Heart right ventricle (tissue), 16 donors: ENCODE results near the gene SLC38A9. TPM values are rescaled to one million over a fixed set of nuclear protein-coding genes. Genes with fewer than 3 reads are reported as not detected.

ENCODE experiments used
- ATAC-seq, 8 donors: fragments of 200-7000 bp; cut with Tn5 transposase; one replicate each; pipeline ENCODE4 v1.9.1; 2020; ENCODE audit warnings: mild to moderate bottlenecking in 8 of 8, moderate library complexity in 8 of 8, moderate number of reproducible peaks in 1 of 8
- DNase-seq, 2 donors: peaks; one replicate each; pipeline ENCODE4 v3.0.0-alpha.2; 2020
- H3K27ac ChIP-seq, 10 donors: fragments of 200-600 bp; sonication (generic) in 2 of 10; one replicate each; pipeline versions ENCODE4 v1.5.0 to v1.8.0; 2020 to 2022; ENCODE audit warnings: mild to moderate bottlenecking in 3 of 10
- H3K27me3 ChIP-seq, 7 donors: fragments of 200-600 bp; one replicate each; pipeline ENCODE4 v1.8.0; 2021 to 2022; ENCODE audit warnings: mild to moderate bottlenecking in 2 of 7
- H3K36me3 ChIP-seq, 9 donors: fragments of 200-600 bp; sonication (generic) in 1 of 9; one replicate each; pipeline versions ENCODE4 v1.5.0 to v1.8.0; 2020 to 2022; ENCODE audit warnings: mild to moderate bottlenecking in 2 of 9
- H3K4me1 ChIP-seq, 9 donors: fragments of 200-600 bp; sonication (generic) in 1 of 9; one replicate each; pipeline versions ENCODE4 v1.5.0 to v1.8.0; 2020 to 2022; ENCODE audit warnings: mild to moderate bottlenecking in 4 of 9
- H3K4me3 ChIP-seq, 10 donors: fragments of 200-600 bp; sonication (generic) in 2 of 10; one replicate each; pipeline versions ENCODE4 v1.5.0 to v1.8.0; 2020 to 2022; ENCODE audit warnings: mild to moderate bottlenecking in 7 of 10, moderate library complexity in 2 of 10
- H3K9me3 ChIP-seq, 11 donors: fragments of 200-600 bp in 10 of 11; sonication (generic) in 2 of 11; one replicate each; pipeline versions ENCODE4 v1.5.0 to v1.8.0; 2013 to 2022; ENCODE audit warnings: mild to moderate bottlenecking in 2 of 11, control low read depth in 1 of 11, moderate library complexity in 1 of 11
- CTCF ChIP-seq, 9 donors: fragments of 200-600 bp; sonication (generic) in 2 of 9; IDR thresholded peaks; one replicate each; pipeline versions ENCODE4 v1.5.0 to v1.8.0; 2021 to 2022; ENCODE audit warnings: antibody characterized with exemption in 9 of 9, mild to moderate bottlenecking in 5 of 9, moderate library complexity in 1 of 9
- WGBS, 2 donors: extraction: QIAGEN DNeasy Blood & Tissue Kit; methylation state at CpG; one replicate each; pipeline ENCODE4 v1.1.7; 2013; ENCODE audit warnings: inconsistent platforms in 1 of 2; 5-methylcytosine and 5-hydroxymethylcytosine counted together
- intact Hi-C, 10 donors: fragments of 100-400 bp; cut with DNase I; formaldehyde crosslinking; loops; one replicate each; pipeline versions ENCODE4 v1.11.1 to v1.14.2; 2022
- polyA plus RNA-seq, 2 donors: library from polyadenylated mRNA; stranded (reverse); fragments of 200-250 nt; gene quantifications; one replicate each; pipeline ENCODE4 v1.2.3, GENCODE V29; 2013
- total RNA-seq, 10 donors: library from RNA; stranded (reverse); fragmentation: NEBNext Ultra II Directional in 3 of 10; extraction: Animal tissue kit (Norgen Biotek cat#: 25700) in 3 of 10; gene quantifications; one replicate each; pipeline versions ENCODE4 v1.2.1 to v1.2.4, GENCODE V29; 2021 to 2023
- donor health status: Arrhythmogenic right ventricular cardiomyopathy.
- donor health status: ischemic (EF 13 %, LVEDD 7.1; RV severe dilation, severe dysfunction).
- donor health status: healthy with polysubstance abuse.
- donor health status: DM: no; HTN: yes; CAD: no.
- donor health status: DM: no; HTN: no; CAD: no.
- donor health status: ischemic (EF 25% LVEDD 6.9; RV normal size, moderate dysfunction).
- donor health status: ischemic (EF 25% LVEDD 5.7; RV mildly dilated, moderate dysfunction).
- donor health status: healthy.
- donor health status: DM: yes; HTN: yes; CAD: no.
- donor health status: Ischemic cardiomyopathy.
- donor health status: ischemic (EF 35%, LVEDD 5.7; RV mildly dilated, moderate dysfunction).
- donor health status: nonischemic (EF 11% LVEDD 7.7; RV severe dilation, severe dysfunction).
- donor health status: DM: yes; HTN: yes; CAD: no.
- donor health status: PGD.
- donor health status: ischemic (EF 29% LVEDD 5.4; RV normal size, mild dysfunction).
- donor health status: nonischemic (EF 23%, LVEDD 6.1; RV moderate dilation, normal function).

The SLC38A9 gene
- total and polyA plus RNA-seq, 12 donors, result 3.6 to 9.7 (median 6.8) TPM

DNA sequence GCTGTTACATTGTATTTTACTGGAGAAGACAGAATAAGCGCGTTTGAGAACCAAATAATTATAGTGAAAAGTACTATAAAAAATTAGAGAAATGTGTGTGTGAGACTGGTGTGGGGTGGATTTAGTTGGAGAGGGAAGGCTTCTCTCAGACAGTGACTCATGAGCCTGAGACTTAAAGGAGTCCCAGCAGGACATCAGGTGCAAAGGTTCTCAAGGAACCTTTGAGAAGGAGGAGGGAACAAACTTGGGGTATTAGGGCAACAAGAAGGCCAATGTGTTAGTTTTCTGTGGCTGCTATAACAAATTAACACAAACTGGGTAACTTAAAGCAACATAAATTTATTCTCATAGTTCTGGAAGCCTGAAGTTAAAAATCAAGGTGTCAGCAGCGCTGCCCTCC, 30.7 kb upstream of the SLC38A9 start:
- ATAC-seq, result no peak
- Histone ChIP-seq H3K4me3 (no peak overlapping the region), H3K9me3 (no peaks in the 10 kb centered on the region), H3K36me3 (no peaks in the 10 kb centered on the region), H3K27ac (no peak overlapping the region), H3K4me1 (no peaks in the 10 kb centered on the region), H3K27me3 (no peaks in the 10 kb centered on the region)
- WGBS, 2 donors, result 95 to 98% methylated on average over 3 of the region's 3 CpGs
- TF ChIP-seq CTCF (IDR thresholded peaks at IDR 0.05), result no peak
- no peak for DNase-seq
- intact Hi-C loops, result no loop called here

DNA sequence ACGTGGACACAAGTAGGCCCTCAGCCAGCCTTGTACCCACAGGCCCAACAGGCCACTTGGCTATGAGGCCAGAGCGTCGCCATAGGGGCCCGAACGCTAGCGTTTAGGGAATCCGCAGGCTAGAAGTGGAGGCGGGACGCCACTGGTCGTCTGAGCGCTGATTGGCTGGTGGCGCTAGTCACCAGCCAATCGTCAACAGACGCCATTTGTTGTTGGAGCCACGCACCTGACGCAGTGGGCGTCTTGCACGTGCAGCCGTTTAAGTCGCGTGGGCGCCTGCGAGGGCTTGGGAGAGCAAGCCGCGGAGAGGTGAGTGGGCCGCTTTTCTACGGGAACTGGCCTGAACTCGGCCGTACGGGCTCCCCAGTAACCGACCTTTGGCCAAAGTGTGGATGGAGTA, 25.7 kb upstream of the SLC38A9 start, which contains the start of gene DDX4:
Gene DDX4, plus strand, starts transcription at position 269 of the 400 bp plus-strand sequence. CDS start 903 bp downstream, outside the sequence.
- no peak for DNase-seq

DNA sequence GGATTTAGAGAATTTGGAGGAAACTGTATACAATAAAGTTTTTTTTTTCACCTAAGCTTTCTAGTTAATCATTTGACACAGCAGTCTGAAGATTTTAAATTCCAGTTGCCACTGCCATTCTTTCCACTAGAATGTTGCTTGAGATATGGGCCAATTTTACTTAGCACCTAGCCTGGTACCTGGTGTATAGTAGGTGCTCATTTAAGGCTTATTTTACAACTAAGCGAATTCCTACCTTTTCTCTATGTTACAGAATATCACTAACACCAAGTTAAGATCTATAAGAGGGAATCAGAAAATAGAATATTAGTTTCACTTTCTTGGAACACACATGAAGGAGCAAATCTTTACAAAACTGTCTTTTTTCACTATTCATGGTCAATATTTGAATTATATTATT, 22.5 kb upstream of the SLC38A9 start:
- TF ChIP-seq CTCF (IDR thresholded peaks at IDR 0.05), result no peak
- Histone ChIP-seq H3K36me3 (no peaks in the 10 kb centered on the region), H3K9me3 (no peaks in the 10 kb centered on the region), H3K4me3 (no peak overlapping the region), H3K27me3 (no peaks in the 10 kb centered on the region), H3K27ac (no peak overlapping the region), H3K4me1 (no peaks in the 10 kb centered on the region)
- DNase-seq, result no peak
- ATAC-seq, result no peak
- 43 to 98% methylated on average over 1 of the region's 1 CpG for WGBS, 2 donors
- intact Hi-C loops, result no loop called here

More for the DNA sequence above, 25.7 kb upstream of the SLC38A9 start, which contains the start of gene DDX4:
- H3K36me3 ChIP-seq, result no peaks in the 10 kb centered on the region
- no peak for ATAC-seq
- no peak within 1 kb of the TSS for H3K4me3 ChIP-seq
- no peaks in the 10 kb centered on the region for H3K4me1 ChIP-seq
- H3K9me3 ChIP-seq, result no peaks in the 10 kb centered on the region
- no peak for TF ChIP-seq CTCF (IDR thresholded peaks at IDR 0.05)
- 95 to 96% methylated on average over 31 of the region's 31 CpGs for WGBS, 2 donors
- intact Hi-C loops, result no loop called here
- H3K27ac ChIP-seq, result no peak within 1 kb of the TSS
- no peaks in the 10 kb centered on the region for H3K27me3 ChIP-seq

DNA sequence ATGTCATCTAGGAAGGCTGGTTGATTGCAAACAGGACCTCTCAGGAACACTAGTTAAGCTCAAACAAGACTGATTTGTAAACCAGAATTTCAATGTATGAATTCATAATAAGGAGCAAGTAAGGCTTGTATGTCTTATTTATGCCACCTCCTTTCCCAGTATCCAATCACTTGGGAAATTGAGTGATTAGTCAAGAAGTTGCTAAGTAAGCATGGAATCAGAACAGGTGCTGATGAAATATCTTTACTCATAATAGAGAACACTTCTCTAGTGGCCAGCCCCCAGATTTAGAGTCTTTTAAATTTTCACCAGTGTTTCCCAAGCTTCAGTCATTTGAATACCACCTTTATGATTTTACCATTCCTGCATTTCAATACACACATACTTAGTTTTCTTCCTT, 20.5 kb upstream of the SLC38A9 start:
- intact Hi-C loops, result no loop called here
- Histone ChIP-seq H3K4me3 (no peak overlapping the region), H3K36me3 (no peaks in the 10 kb centered on the region), H3K9me3 (no peaks in the 10 kb centered on the region), H3K27me3 (no peaks in the 10 kb centered on the region), H3K4me1 (no peaks in the 10 kb centered on the region), H3K27ac (no peak overlapping the region)
- DNase-seq (no peak), ATAC-seq (no peak)
- TF ChIP-seq CTCF (IDR thresholded peaks at IDR 0.05), result no peak
